ENCODE data around the gene GRPR. TPM values are rescaled to one million over a fixed set of nuclear protein-coding genes. Genes with fewer than 3 reads are reported as not detected.
"Not testable (repeated sequence)": the region's sequence is repeated elsewhere in the genome, so short reads cannot be mapped to it uniquely, and the experiment has no call there.

The GRPR gene
- total RNA-seq, 4 donors from 2014 or later, result 0.63 TPM; not detected in 3

DNA sequence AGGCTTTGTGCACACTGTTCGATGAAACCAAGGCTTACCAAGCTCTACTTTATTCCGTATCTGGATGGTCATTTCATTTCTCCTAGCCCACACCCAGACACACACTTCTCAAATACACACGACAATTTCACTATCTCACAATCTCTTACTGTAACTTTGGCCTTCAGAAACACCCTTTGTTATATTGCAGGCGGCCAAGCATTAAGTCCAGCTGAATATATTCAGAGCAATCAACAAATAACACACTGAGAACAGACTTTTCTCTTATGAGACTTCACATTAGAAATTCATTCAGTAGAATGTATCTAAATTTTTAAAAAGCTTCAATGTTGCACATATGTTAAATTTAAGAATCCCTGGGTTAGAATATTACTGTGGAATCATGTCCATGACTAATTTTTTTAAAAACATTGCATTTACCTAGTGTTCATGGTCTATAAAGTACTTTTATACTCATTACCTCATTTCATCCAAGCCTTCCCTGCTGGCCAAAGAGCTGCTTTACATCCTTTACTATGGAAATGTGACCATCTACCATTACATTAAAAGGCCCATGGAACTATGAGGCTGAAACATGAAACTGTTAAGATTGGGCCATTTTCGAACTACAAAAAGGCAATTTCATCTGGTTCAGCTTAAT is 33.4 kb downstream of the GRPR start:
- TF ChIP-seq, protein P1, sequence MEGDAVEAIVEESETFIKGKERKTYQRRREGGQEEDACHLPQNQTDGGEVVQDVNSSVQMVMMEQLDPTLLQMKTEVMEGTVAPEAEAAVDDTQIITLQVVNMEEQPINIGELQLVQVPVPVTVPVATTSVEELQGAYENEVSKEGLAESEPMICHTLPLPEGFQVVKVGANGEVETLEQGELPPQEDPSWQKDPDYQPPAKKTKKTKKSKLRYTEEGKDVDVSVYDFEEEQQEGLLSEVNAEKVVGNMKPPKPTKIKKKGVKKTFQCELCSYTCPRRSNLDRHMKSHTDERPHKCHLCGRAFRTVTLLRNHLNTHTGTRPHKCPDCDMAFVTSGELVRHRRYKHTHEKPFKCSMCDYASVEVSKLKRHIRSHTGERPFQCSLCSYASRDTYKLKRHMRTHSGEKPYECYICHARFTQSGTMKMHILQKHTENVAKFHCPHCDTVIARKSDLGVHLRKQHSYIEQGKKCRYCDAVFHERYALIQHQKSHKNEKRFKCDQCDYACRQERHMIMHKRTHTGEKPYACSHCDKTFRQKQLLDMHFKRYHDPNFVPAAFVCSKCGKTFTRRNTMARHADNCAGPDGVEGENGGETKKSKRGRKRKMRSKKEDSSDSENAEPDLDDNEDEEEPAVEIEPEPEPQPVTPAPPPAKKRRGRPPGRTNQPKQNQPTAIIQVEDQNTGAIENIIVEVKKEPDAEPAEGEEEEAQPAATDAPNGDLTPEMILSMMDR (IDR thresholded peaks at IDR 0.05), result no peak
- no peak for ATAC-seq (ENCODE audit: low FRiP score)
- no peak for DNase-seq (ENCODE audit: low spot score)

DNA sequence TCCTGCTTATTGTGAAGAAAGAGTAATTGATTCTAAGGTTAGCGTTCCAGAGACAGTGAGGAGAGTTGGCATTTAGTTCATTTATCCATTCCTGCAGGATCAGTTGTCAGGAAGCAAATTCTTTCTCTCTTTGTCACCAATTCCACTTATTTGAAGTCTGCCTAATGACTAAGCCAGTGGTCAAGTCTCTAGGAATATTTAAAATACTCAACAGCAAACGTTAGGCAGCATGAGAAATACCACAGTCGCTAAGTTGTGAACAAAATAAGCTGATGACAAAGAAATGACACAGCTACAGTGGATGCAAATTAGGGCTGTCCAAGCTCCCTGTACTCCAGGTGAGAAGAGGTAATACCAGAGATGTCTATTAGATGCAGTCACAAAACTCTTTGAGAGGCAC is 37.4 kb downstream of the GRPR start:
- no peak for ATAC-seq (ENCODE audit: low FRiP score)
- TF ChIP-seq, protein P1 (IDR thresholded peaks at IDR 0.05), result no peak

DNA sequence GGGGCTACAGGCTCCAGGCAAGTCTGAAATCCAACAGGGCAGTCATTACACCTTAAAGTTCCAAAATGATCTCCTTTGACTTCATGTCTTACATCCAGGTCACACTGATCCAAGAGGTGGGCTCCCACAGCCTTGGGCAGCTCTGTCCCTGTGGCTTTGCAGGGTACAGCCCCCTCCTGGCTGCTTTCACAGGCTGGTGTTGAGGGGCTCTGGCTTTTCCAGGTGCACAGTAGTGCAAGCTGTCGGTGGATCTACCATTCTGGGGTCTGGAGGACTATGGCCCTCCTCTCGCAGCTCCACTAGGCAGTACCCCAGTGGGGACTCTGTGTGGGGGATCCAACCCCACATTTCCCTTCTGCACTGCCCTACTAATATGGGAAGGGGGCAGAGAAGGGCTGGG is 37.8 kb downstream of the GRPR start:
- not testable (repeated sequence) for ATAC-seq (ENCODE audit: low FRiP score); DNase-seq (ENCODE audit: low spot score)

More for the DNA sequence above, 37.4 kb downstream of the GRPR start:
- DNase-seq (ENCODE audit: low spot score), result no peak

DNA sequence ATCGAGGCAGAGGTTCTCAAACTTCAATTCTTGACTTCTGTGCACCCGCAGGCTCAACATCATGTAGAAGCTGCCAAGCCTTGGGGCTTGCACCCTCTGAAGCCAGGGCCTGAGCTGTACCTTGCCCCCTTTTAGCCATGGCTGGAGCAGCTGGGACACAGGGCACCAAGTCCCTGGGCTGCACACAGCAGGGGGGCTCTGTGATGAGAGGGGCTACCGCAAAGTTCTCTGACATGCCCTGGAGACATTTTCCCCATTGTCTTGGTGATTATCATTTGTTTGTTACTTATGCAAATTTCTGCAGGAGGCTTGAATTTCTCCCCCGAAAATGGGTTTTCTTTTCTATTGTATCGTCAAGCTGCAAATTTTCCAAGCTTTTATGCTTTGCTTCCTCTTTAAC is 39.0 kb downstream of the GRPR start:
- TF ChIP-seq, protein P1 (IDR thresholded peaks at IDR 0.05), result no peak
- no peak for DNase-seq (ENCODE audit: low spot score)
- ATAC-seq (ENCODE audit: low FRiP score), result no peak

DNA sequence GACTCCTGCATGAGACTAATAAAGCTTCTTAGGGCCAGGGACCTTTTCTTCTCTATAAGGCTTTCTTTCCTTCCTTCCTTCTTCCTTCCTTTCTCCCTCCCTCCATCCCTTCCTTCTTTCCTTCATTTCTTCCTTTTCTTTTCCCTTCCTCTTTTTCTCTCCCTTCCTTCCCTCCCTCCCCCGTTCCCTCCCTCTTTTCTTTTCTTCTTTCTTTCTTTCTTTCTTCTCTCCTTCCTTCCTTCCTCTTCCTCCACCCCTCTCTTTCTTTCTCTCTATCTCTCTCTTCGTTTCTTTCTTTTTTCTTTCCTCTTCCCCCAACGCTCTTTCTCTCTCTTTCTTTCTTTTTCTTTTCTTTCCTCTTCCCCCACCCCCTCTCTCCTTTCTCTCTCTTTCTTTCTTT is 41.4 kb downstream of the GRPR start:
- no peak for ATAC-seq (ENCODE audit: low FRiP score)
- no peak for DNase-seq (ENCODE audit: low spot score)
- TF ChIP-seq, protein P1 (IDR thresholded peaks at IDR 0.05), result no peak

DNA sequence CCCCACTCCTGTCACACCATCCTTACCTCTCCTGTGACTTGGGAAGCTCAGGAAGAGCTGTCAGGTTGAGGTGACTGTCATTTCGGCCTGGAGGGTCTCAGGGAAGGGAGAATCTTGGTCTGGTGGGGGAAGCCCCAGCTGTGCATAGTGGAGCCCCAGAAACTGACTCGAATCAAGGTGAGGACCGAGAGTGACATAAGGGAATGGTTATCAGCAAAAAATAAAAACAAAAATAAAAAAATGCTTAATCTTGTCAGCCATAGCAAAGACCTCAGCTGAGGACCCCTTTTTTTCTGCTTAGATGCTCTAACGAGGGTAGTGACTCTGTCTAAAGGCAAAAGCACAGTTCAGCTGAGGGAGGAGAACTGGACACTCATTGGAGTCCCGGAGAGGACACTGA is 43.8 kb downstream of the GRPR start, which contains the start of gene MAGEB17:
TSS of gene MAGEB17 (plus strand) at position 301 of the 400 bp plus-strand sequence. CDS start 2,902 bp downstream, outside the sequence.
- TF ChIP-seq, protein P1 (IDR thresholded peaks at IDR 0.05), result no peak
- no peak for DNase-seq (ENCODE audit: low spot score)

DNA sequence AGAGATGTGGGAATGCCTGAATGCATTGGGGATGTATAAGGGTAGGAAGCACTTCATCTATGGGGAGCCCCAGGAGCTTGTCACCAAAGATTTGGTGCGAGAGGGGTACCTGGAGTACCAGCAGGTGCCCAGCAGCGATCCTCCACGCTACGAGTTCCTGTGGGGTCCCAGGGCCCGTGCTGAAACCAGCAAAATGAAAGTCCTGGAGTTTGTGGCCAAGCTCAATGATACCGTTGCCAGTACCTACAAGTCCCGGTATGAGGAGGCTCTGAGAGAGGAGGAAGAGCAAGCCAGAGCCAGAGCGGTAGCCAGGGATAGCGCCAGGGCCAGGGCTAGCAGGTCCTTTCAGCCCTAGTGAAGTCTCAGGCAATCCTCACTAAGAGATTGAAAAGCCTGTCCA is 47.7 kb downstream of the GRPR start:
- TF ChIP-seq, protein P1 (IDR thresholded peaks at IDR 0.05), result no peak
- no peak for ATAC-seq (ENCODE audit: low FRiP score)
- DNase-seq (ENCODE audit: low spot score), result no peak

More for the DNA sequence above, 43.8 kb downstream of the GRPR start, which contains the start of gene MAGEB17:
- ATAC-seq (ENCODE audit: low FRiP score), result no peak

Measured in omental fat pad (tissue), 4 donors.